ENCODE data around the gene HS3ST3B1.

Gene HS3ST3B1

GRCh38 chr17:14359163-14360020 lies 58.5 kb downstream of the HS3ST3B1 start:
- no peak overlapping the region for H3K4me2 ChIP-seq (ENCODE audit: low read length)
- H3K27ac ChIP-seq (ENCODE audit: low read depth, low read length) = no peak overlapping the region
- no peaks in the 10 kb centered on the region for H4K20me1 ChIP-seq (ENCODE audit: control insufficient read depth, insufficient read depth, low read depth, low read length)
- H3K9me2 ChIP-seq (replicated peaks; ENCODE audit: control insufficient read depth, low read length) = no peaks in the 10 kb centered on the region
- no peaks in the 10 kb centered on the region for H3K4me1 ChIP-seq (ENCODE audit: control insufficient read depth, low read length)
- no peaks in the 10 kb centered on the region for H3K36me3 ChIP-seq (ENCODE audit: control insufficient read depth, low read length)
- H3K4me3 ChIP-seq (ENCODE audit: low read length) = no peak overlapping the region
- no peaks in the 10 kb centered on the region for H3K27me3 ChIP-seq (ENCODE audit: control insufficient read depth, low read length)
- no peak for TF ChIP-seq CTCF (IDR thresholded peaks at IDR 0.05; ENCODE audit: low read depth, low read length, poor library complexity, severe bottlenecking)
- TF ChIP-seq EZH2phosphoT487 (IDR thresholded peaks at IDR 0.05; ENCODE audit: borderline replicate concordance, low read length) = no peak
- H3K9me3 ChIP-seq (ENCODE audit: control insufficient read depth, insufficient read depth, low read length) = no peaks in the 10 kb centered on the region
- H3F3A ChIP-seq (ENCODE audit: control insufficient read depth, insufficient read depth) = no peaks in the 10 kb centered on the region
- no peaks in the 10 kb centered on the region for H3K79me2 ChIP-seq (ENCODE audit: control insufficient read depth, low read length)

GRCh38 chr17:14360856-14361255 lies 60.0 kb downstream of the HS3ST3B1 start:
- Histone ChIP-seq H3K4me2 (ENCODE audit: low read length) (no peak overlapping the region), H3K27me3 (ENCODE audit: control insufficient read depth, low read length) (no peaks in the 10 kb centered on the region), H3K27ac (ENCODE audit: low read depth, low read length) (no peak overlapping the region), H3K79me2 (ENCODE audit: control insufficient read depth, low read length) (no peaks in the 10 kb centered on the region), H3K4me3 (ENCODE audit: low read length) (no peak overlapping the region), H3K9me3 (ENCODE audit: control insufficient read depth, insufficient read depth, low read length) (no peaks in the 10 kb centered on the region), H4K20me1 (ENCODE audit: control insufficient read depth, insufficient read depth, low read depth, low read length) (no peaks in the 10 kb centered on the region), H3K36me3 (ENCODE audit: control insufficient read depth, low read length) (no peaks in the 10 kb centered on the region), H3F3A (ENCODE audit: control insufficient read depth, insufficient read depth) (no peaks in the 10 kb centered on the region), H3K9me2 (replicated peaks; ENCODE audit: control insufficient read depth, low read length) (no peaks in the 10 kb centered on the region), H3K4me1 (ENCODE audit: control insufficient read depth, low read length) (no peaks in the 10 kb centered on the region)
- TF ChIP-seq CTCF (IDR thresholded peaks at IDR 0.05; ENCODE audit: low read depth, low read length, poor library complexity, severe bottlenecking) = no peak
- no peak for TF ChIP-seq EZH2phosphoT487 (IDR thresholded peaks at IDR 0.05; ENCODE audit: borderline replicate concordance, low read length)

GRCh38 chr17:14361470-14361869 lies 60.6 kb downstream of the HS3ST3B1 start:
- Histone ChIP-seq H4K20me1 (ENCODE audit: control insufficient read depth, insufficient read depth, low read depth, low read length) (no peaks in the 10 kb centered on the region), H3K4me2 (ENCODE audit: low read length) (no peak overlapping the region), H3K27me3 (ENCODE audit: control insufficient read depth, low read length) (no peaks in the 10 kb centered on the region), H3K4me1 (ENCODE audit: control insufficient read depth, low read length) (no peaks in the 10 kb centered on the region), H3K9me3 (ENCODE audit: control insufficient read depth, insufficient read depth, low read length) (no peaks in the 10 kb centered on the region), H3K36me3 (ENCODE audit: control insufficient read depth, low read length) (no peaks in the 10 kb centered on the region), H3K9me2 (replicated peaks; ENCODE audit: control insufficient read depth, low read length) (no peaks in the 10 kb centered on the region), H3K4me3 (ENCODE audit: low read length) (no peak overlapping the region), H3K79me2 (ENCODE audit: control insufficient read depth, low read length) (no peaks in the 10 kb centered on the region), H3K27ac (ENCODE audit: low read depth, low read length) (no peak overlapping the region), H3F3A (ENCODE audit: control insufficient read depth, insufficient read depth) (no peaks in the 10 kb centered on the region)
- TF ChIP-seq EZH2phosphoT487 (IDR thresholded peaks at IDR 0.05; ENCODE audit: borderline replicate concordance, low read length) (no peak), CTCF (IDR thresholded peaks at IDR 0.05; ENCODE audit: low read depth, low read length, poor library complexity, severe bottlenecking) (no peak)
